Measurements from ENCODE around the gene PVALB. TPM values are rescaled to one million over a fixed set of nuclear protein-coding genes. Genes with fewer than 3 reads are reported as not detected.

Gene PVALB
- total RNA-seq, 2 donors from 2014 or later, result not detected

- no peak for TF ChIP-seq CTCF (IDR thresholded peaks at IDR 0.05)
- no peak for DNase-seq (ENCODE audit: low spot score)
- peaks cover 0 to 17% of the 10 kb centered on the region in 2 donors for H3K4me1 ChIP-seq
- no peaks in the 10 kb centered on the region for H3K27me3 ChIP-seq
- no peaks in the 10 kb centered on the region for H3K36me3 ChIP-seq
- no peak overlapping the region for H3K27ac ChIP-seq
- no peak overlapping the region for H3K4me3 ChIP-seq
- H3K9me3 ChIP-seq, result no peaks in the 10 kb centered on the region
These were observed 46.2 kb downstream of the PVALB start for GRCh38 chr22:36770513-36771231.

GRCh38 chr22:36769541-36770512 is 47.0 kb downstream of the PVALB start:
- DNase-seq (ENCODE audit: low spot score), result no peak
- Histone ChIP-seq H3K9me3 (no peaks in the 10 kb centered on the region), H3K27me3 (no peaks in the 10 kb centered on the region), H3K4me3 (no peak overlapping the region), H3K36me3 (no peaks in the 10 kb centered on the region), H3K4me1 (peaks cover 0 to 10% of the 10 kb centered on the region in 2 donors), H3K27ac (no peak overlapping the region)
- no peak for TF ChIP-seq CTCF (IDR thresholded peaks at IDR 0.05)

- no peaks in the 10 kb centered on the region for H3K27me3 ChIP-seq
- TF ChIP-seq CTCF (IDR thresholded peaks at IDR 0.05), result no peak
- no peaks in the 10 kb centered on the region for H3K9me3 ChIP-seq
- H3K36me3 ChIP-seq, result no peaks in the 10 kb centered on the region
- peaks cover 0 to 8% of the 10 kb centered on the region in 2 donors for H3K4me1 ChIP-seq
- H3K4me3 ChIP-seq, result no peak overlapping the region
- no peak overlapping the region for H3K27ac ChIP-seq
- no peak for DNase-seq (ENCODE audit: low spot score)
These were observed 48.2 kb downstream of the PVALB start for GRCh38 chr22:36768616-36769015.

GRCh38 chr22:36768141-36768540 is 48.7 kb downstream of the PVALB start:
- Histone ChIP-seq H3K4me1 (peaks cover 0 to 10% of the 10 kb centered on the region in 2 donors), H3K27ac (no peak overlapping the region), H3K9me3 (no peaks in the 10 kb centered on the region), H3K36me3 (no peaks in the 10 kb centered on the region), H3K27me3 (no peaks in the 10 kb centered on the region), H3K4me3 (no peak overlapping the region)
- no peak for TF ChIP-seq CTCF (IDR thresholded peaks at IDR 0.05)
- DNase-seq (ENCODE audit: low spot score), result no peak

- peaks cover 0 to 14% of the 10 kb centered on the region in 2 donors for H3K4me1 ChIP-seq
- H3K36me3 ChIP-seq, result no peaks in the 10 kb centered on the region
- no peak for TF ChIP-seq CTCF (IDR thresholded peaks at IDR 0.05)
- H3K9me3 ChIP-seq, result no peaks in the 10 kb centered on the region
- H3K4me3 ChIP-seq, result no peak overlapping the region
- DNase-seq (ENCODE audit: low spot score), result no peak
- no peak overlapping the region for H3K27ac ChIP-seq
- no peaks in the 10 kb centered on the region for H3K27me3 ChIP-seq
These were observed 49.6 kb downstream of the PVALB start for GRCh38 chr22:36767035-36767775.
